A172 (cell line): Measurements from ENCODE around the gene RAB20. TPM values are rescaled to one million over a fixed set of nuclear protein-coding genes. Genes with fewer than 3 reads are reported as not detected.
"Not testable (repeated sequence)": the region's sequence is repeated elsewhere in the genome, so short reads cannot be mapped to it uniquely, and the experiment has no call there.

Source experiments
- DNase-seq: peaks from one replicate; pipeline ENCODE4 v3.0.0-alpha.2; 2015; ENCODE audit warnings: low spot score
- total RNA-seq: library from RNA; depleted of rRNA; stranded (reverse); fragments of >200 nt; shearing (Covaris generic); gene quantifications from 2 replicates; pipeline ENCODE4 v1.2.3, GENCODE V29; 2014

RAB20 gene
- total RNA-seq, 1 experiment from 2014 or later, result 3.6 TPM

DNA sequence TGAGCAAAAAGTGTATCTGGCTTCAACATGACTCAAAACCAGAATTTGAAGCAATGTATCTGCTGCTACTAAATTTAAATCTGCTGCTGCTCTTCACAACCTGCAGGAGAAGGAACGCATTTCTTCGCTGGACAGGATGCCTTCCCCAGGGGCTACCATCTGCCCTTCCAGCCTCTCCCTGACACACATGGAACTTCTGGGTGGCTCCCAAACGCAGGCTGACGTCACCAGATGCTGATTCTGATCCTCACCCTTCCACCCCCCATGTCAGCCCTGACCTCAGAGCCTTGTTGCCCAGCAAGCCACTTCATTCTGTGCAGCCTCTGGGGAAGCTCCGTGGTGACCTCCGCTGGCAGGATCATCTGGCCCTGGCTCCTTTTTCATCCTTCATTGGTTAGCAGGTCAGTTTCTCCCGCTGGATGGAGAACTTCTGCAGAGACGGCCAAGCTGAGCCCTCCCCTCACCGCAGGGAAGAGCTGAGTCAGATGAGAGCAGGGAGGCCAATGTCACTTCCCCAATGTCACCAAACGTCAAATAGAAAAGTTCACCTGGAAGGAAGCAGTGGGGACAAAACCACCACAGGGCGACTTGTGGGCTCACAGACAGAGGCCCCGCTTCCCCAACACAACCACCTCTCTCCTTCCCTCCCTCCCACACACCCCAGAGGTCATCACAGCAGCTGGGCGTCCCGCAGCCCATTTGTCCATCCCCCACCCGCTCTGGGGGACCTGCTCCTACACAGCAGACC lies 14.0 kb upstream of the RAB20 start:
- peak; percentile 65 for DNase-seq

DNA sequence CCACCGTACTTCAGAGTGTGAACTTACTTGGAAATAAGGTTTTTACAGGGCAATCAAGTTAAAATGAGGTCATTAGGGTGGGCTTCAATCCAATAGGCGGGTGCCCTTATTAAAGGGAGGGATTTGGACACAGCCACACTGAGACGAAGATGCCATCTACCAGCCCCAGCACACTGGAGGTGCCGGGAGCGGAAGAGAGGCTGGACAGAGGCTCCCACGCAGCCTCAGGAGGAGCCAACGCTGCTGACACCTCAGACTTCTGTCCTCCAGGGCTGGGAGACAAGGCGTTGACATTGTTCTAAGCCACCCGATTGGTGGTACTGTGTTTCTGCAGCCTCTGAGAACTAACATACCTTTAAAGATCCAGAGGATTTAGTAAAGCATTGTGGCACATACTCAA lies 12.6 kb upstream of the RAB20 start:
- no peak for DNase-seq

DNA sequence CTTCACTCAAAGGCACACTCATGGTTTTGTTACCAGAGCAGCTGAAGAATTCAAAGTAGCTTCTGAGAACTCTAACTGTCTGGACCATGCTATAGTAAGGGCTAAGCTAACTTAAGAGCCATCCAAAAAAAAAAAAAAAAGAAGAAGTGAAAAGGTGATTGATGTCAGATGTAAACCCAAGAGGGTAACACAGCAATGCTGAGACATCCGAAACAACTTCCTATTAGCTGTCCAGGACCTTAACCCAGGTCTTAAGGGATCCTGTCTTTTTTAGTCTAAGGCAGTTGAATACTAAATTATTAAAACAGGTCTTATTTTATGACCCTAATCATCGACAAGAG lies 11.2 kb upstream of the RAB20 start:
- DNase-seq, result no peak

DNA sequence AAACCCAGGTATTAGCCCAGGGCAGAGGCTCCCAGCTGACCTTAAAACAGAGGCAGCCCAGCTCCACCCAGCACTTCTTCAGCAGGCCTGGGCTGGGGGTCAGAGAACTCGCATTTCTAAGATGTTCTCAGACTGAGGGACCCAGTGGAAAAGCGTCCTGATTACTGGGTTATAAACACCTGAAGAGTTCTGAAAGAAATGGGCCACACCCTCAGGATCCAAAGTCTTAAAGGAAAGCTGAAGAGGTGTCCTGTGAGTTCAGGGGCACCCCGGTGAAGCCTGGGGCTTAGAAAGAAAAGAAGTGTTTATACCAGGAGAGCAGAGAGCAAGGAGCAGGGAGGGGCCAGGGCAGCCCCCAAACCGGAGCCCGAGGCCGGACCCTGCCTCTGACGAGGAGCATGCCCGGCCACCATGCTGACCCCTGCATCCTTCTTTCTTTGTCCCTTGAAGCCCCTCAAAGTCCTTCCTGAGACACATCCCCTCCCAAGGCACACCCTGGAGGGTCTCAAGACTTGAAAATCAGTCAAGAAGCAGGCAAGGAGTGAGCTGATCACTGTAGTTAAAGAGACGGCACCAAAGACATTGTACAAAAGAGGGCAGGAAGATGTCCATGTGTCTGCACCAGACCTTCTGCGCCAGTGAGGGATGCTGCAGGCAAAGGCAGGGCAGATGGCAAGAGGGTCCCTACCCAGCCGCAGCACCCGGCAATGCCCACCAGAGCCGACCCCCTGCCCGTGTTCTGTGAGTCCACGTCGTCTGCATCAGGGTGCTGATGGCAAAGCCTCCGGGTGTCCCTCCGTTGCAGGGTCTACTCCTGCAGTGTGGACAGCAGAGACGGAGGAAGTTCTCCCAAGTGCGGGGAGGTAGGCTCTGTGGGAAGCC lies 10.6 kb upstream of the RAB20 start:
- DNase-seq, result no peak

DNA sequence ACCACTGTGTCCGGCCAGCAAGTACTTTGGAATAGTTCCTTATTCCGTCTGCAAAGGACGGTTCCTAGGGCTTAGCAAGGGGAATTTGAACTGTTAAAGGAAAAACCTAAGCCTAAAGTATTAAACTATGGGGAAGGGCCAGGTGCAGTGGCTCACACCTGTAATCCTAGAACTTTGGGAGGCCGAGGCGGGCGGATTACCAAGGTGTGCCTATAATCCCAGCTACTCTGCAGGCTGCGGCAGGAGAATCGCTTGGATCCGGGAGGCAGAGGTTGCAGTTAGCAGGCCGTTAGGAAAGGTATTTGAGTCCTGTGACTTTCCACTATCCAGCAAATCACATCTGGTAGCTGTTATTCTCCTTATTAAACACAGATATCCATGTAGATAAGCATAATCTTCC lies 9.4 kb upstream of the RAB20 start:
- DNase-seq, result no peak

DNA sequence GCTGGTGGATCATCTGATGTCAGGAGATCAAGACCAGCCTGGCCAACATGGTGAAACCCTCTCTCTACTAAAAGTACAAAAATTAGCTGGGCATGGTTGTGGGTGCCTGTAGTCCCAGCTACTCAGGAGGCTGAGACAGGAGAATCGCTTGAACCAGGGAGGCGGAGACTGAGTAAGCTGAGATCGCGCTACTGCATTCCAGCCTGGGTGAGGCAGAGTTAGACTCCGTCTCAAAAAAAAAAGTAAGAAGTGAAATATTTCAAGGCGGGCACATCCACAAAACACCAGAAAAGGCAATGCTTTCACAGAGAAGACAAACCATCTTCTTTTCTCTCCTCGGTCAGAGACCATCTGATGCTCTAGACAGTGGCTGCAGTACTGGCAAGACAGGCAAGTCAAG lies 8.4 kb upstream of the RAB20 start:
- DNase-seq, result not testable (repeated sequence)

DNA sequence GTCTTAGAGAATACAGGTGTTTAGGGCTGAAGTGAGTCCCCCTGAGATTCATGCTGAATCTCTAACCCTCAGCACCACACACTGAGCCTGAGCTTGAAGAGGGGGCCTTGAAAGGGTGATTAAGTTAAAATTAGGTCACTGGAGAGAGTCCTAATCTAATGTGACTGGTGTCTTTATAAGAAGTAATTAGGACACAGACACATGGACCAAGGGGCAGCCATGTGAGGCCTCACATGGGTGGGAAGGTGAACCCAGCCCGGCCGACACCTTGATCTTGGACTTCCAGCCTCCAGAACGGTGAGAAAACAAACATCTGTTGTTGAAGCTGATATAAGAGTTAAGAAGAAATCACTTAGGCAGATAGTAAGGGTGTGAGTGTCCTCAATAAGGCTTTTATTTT lies 7.1 kb upstream of the RAB20 start:
- no peak for DNase-seq

DNA sequence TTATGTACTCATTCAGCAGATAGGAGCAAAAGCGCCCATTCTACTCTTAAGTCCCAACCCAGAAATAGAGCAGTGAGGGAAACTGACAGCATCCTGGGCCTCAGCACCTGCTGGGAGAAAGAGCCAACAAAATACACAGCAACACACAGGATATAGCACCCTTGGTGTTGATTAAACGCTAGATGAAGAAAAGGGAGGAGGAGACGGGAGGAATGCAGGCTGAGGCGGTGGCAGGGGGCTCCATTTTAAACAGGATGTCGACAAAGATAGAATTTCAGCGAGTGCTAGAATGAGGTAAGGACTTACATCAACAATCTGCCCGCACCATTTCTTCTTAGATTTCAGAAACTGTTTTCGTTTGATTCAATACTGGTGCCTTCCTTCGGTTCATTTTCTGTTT lies 4.6 kb upstream of the RAB20 start:
- no peak for DNase-seq

DNA sequence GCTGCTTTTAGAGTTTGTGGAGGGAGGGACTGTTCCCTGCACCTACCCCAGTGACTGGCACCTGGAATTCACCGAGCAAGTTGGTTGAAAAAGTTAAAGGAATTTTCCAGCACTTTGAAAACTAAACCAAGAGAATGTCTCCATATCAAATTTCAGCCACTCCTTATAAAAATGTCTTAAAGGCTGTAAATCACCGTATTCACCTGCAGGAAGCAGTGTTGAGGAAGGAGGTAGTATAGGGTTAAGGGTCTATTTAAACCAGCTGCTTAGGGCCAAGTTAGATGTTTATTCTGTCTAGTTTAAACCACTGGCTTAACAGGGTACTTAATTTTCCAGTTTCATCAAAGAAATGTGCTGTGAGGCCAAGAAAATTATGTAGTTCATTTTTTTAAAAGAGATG lies 3.8 kb upstream of the RAB20 start:
- no peak for DNase-seq

DNA sequence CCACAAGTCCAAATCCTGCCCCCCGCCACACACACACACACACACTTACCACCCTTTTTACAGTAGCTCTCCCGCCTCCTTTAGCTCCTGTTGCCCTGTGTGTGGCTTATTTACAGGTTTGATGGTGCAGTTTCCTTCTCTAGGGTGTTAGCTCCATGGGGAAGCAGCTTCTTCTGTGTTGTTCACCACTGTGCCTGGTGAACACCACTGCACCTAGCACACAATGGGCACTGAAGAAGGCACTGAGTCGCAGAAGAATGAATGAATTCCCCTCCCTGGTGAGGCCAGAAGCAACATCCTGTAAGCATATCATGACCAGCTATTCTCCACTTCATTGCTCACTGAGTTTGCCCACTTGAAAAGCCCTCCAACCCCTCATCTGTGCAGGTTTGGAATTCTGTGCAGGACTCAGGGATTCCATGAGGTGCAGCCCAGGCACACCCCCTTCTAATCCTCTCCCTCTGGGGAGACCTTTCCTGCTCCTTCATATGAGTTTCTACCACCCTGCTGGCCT lies 3.0 kb upstream of the RAB20 start:
- no peak for DNase-seq

DNA sequence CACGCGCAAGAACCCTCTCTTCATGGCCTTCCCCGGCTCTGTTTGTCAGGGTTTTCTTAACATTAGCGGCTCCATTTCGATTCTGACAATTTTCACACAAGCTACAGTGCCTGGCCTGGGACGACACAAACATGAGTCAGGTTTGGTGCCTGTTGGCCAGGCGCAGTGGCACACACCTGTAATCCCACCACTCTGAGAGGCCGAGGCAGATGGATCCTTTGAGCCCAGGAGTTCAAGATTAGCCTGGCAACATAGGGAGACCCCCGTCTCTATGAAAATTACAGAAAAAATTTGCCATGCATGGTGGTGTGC lies 1.9 kb upstream of the RAB20 start:
- no peak for DNase-seq

DNA sequence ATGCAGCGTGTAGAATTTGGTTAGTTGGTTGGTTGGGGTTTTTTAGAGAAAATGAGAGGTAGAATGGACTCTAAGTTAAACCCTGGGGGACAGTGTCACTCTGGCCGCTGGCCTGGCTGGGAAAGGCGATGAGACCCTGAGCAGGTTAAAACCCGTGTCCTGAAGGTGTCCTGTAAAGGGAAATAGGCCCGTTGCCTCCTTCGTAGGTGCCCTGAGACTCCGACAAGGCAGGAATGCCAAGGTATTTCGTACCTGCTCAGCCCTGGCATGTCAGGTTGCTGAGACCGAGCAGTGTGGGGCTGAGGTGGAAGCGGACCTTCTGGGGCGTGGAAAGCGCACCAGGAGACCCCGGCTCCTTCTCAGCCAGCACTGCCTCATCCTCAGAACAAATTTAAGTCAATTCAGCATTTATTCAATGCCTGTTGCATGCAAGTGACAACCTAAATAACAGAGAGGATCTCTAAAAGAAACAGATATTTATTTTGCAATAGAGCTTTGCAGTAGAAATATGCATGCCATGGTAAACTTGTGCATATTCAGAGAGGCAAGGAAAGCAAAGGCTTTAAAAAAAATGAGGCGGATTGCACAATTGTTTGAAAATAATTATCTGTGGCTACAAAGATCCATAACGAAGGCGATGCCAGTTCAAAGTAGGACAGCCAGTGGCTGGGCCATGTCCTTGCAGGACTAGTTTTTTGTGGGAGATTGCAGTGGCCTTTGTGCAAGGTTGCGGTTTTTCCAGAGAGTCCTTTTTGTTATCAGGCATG lies 1.4 kb upstream of the RAB20 start:
- DNase-seq, result no peak

DNA sequence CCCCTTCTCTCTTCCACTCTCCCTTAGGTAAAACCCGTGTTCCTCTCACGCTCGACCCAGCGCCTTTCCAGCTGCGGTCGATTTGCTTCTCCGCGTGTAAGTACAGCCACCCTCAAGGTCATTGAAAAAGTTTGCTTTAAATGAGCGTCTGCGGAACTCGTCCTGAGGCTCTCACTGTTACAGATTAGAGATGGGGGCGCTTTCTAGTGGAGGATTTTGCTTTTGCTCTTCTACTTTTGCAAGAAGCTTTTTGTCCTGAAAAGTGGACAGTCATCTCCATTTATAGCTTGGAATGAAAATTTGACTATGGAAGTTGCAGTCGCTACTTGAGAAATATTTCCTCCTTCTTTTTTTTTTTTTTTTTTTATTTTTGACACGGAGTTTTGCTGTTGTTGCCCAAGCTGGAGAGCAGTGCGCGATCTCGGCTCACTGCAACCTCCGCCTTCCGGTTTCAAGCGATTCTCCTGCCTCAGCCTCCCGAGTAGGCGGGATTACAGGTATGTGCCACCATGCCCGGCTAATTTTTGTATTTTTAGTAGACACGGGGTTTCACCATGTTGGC lies 595 bp upstream of the RAB20 start:
- no peak for DNase-seq

DNA sequence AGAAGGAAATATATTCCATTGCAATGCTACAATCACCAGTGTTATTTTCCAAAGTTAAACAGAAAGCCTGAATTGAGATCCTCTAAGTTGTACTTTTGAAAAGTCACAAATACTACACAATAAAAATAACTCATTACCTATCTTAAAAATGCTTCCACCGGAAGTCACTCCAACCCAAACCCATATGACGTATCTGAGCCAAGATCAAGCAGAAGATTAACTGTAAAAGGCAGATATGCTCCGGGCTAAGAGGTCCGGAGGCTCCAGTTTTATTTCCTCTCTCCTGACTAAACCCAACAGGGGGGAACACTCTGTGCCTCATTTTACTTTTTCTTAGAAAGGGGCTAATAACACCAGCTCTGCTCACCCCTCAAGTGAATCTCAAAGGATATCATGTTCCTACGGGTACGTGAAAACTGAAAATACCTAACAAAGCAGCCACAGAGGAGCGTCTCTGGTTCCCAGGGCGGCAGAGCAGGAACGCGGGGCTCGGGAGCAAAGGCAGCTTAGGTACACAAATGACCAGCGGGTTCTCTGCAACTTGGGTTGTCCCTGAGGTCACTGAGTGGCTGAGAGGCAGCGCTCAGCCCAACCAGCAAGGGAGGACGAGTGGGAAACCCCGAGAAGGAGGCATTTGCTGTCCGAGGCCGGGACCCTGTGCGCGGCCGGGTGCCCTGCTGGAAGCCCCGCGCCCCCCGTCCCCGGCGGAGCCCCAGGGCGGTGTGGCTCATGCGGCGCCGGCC lies 750 bp downstream of the RAB20 start:
- no peak for DNase-seq

DNA sequence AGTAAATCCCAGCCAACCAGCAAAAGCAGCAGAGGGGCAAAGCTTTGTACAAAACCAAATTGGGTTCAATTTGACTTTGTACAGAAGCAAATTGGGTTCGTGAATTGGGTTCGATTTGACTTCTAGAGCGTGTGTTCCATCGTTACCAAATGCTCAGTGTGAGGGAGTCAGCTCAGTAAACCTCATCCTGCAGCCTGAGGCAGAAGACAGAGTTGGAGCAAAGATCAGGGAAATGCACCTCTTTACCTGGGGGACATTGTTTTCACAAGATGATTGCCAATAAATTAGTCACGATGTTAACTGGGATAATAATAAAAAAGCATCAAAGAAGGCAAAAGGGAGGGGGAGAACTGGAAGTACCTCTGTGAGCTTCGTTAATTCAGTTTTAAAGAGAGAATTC lies 1.5 kb downstream of the RAB20 start:
- DNase-seq, result no peak

DNA sequence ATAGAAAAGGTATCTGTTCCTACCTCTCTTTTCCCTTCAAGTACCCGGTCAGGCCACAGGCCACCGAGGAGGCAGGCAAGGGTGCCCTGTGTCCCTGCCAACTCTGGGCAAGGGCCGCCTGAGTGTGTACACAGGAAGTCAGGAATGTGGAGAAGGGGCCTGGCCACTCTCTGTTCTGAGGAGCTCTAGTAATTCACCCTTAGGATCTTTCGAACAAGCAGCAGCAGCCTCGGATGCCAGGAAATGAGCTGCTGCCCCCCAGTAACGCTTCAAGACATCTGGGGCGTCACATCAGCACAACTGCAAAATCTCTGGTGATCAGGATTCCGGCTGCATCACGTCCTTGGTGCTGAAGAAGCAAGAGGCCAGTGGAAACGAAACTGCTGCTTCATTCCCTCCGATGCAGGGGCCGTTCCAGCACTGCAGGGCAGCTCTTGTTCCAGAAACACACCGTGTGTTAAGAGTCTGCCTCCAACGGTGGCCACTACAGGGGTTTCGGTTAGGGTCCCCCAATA lies 2.0 kb downstream of the RAB20 start:
- no peak for DNase-seq

DNA sequence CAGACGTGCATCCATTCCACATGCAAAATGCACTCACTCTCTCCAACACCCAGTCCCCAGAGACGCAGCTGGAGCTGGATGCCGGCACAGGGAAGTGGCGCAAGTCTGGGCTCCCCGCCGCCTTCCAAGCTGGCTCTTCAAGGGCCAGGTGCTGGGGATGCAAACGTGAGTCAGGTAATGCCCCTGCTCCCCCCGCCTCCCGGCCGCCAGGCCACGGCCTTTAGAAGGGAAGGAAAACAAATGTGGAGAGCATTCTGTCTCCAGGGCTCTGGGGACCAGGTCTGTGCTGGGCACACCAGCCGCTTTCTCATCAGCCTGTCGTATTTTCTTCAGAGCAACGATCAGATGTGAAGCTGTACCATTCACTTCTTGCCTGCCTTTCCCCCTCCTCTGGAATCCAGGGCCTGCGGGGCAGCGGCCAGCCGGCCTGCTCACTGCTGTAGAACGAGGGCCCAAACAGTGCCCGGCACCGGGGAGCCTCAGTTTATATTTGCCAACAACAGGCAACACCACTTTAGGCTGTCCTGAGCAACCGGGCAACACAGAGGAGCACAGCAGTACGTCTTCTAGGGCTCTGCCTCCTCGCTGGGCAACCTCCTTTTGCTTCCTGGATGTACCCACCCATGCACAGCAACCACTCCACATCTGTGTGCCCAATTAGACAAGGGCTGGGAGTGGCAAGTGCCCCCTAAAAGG lies 3.8 kb downstream of the RAB20 start:
- DNase-seq, result no peak

DNA sequence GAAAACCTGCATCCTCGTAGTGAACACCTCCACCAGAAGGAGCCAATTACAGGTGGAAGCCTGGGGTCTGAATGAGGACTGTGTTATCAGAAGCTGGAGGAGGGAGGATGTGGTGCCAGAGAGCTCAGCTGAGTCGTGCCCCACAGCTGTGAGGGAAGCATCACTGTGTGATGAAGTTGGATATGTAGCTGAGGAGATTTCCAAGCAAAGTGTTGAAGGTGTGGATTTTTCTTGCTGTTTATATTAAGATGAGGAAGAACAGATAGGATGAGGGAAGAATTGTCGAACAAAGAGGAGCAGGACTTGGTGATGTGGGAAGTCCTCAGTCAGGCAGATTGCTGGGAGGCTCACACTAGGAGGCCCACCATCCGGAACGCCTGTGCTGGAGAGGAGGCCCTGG lies 4.4 kb downstream of the RAB20 start:
- no peak for DNase-seq

DNA sequence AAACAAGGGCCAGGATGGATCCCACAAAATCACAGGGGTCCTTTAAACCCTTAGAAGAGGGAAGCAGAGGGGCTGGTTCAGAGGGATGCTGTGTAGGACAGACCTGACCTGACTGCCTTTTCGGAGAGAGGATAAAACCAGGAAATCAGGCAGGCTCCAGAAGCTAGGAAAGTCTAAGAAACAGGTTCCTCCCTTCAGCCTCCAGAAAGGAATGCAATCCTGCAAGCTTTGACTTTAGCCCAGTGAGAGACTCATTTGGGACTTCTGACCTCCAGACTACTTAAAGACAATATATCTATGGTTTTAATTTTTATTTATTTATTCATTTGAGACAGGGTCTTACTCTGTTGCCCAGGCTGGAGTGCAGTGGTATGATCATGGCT lies 5.3 kb downstream of the RAB20 start:
- DNase-seq, result no peak

DNA sequence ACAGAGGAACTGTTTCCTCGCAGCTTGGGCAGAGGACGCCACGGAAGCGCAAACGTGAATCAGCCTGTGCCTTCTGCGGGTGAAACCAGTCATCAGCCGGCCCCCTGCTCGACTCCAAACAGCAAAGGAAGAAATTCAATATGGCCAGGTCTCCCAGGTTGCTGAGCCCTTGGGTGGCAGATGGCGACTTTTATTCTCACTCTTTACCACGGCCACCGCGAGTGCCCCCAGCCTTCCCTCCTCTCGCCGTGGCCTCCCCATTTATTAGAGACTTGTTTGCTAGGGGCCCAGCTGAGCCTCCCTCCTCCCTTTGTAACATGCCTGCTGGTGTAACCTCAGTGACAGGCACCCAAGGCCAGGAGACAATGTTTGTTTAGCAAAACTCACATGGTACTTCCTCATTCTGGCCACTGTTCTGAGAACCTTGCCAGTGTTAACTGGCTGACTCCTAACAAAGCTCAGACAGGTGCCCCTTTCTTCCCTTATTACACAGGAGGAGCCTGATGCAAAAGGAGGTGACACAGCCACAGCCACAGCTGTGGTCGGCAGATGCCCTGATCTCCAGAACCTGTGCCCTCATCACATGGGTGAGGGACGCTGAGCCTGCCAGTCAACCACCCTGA lies 5.8 kb downstream of the RAB20 start:
- DNase-seq, result no peak
